Measurements from ENCODE around the gene SMCO3. TPM values are rescaled to one million over a fixed set of nuclear protein-coding genes. Genes with fewer than 3 reads are reported as not detected.

SMCO3 gene
- total and polyA plus RNA-seq, 10 of the 15 experiments (the other 5 are each of a cell fraction or from before 2014, with no cell fraction given), result 0.05 to 0.35 (median 0.10) TPM; not detected in 6

GRCh38 chr12:14770496-14771461, 43.2 kb downstream of the SMCO3 start (continued):
- TF ChIP-seq REST (IDR thresholded peaks at IDR 0.05; ENCODE audit: low read depth, low read length) (no peak), MAX (IDR thresholded peaks at IDR 0.05; ENCODE audit: low read depth, low read length) (peak; percentile 27; the same call in 1 of the 2 replicates), ZZZ3 (IDR thresholded peaks at IDR 0.05; ENCODE audit: control insufficient read depth, insufficient read length, low read depth) (no peak), YBX1 (IDR thresholded peaks at IDR 0.05) (no peak), STAT1 (conservative IDR thresholded peaks at IDR 0.05) (no peak; the same call in 1 of the 2 replicates), PAX8 (IDR thresholded peaks at IDR 0.05) (no peak), YY1 (IDR thresholded peaks at IDR 0.05; ENCODE audit: low read depth, low read length) (peak; percentile 56), ASH2L (IDR thresholded peaks at IDR 0.05; ENCODE audit: borderline replicate concordance, low read depth) (peak; percentile 22; the same call in 1 of the 2 replicates), JUND (IDR thresholded peaks at IDR 0.05; ENCODE audit: low read depth, low read length) (no peak), ZNF207 (IDR thresholded peaks at IDR 0.05; ENCODE audit: borderline replicate concordance) (peak; percentile 61), IKZF1 (conservative IDR thresholded peaks at IDR 0.05) (peak; percentile 84), E2F8 (IDR thresholded peaks at IDR 0.05; ENCODE audit: low read depth, partially characterized antibody) (no peak), MYB (IDR thresholded peaks at IDR 0.05; ENCODE audit: borderline replicate concordance, low read depth, low read length) (no peak), TBL1XR1 (IDR thresholded peaks at IDR 0.05; ENCODE audit: low read depth, low read length) (peak; percentile 74; the same call in 1 of the 2 replicates), RAD21 (IDR thresholded peaks at IDR 0.05; ENCODE audit: insufficient read depth, low read depth, low read length) (no peak), PKNOX1 (IDR thresholded peaks at IDR 0.05) (peak; percentile 40; the same call in 1 of the 2 replicates), HDGF (IDR thresholded peaks at IDR 0.05) (no peak), CREM (IDR thresholded peaks at IDR 0.05; ENCODE audit: low read depth) (peak; percentile 78), EZH2 (IDR thresholded peaks at IDR 0.05; ENCODE audit: borderline replicate concordance, control insufficient read depth, low read depth, low read length) (no peak)
